ENCODE data around the gene LMNTD2. TPM values are rescaled to one million over a fixed set of nuclear protein-coding genes. Genes with fewer than 3 reads are reported as not detected.

Gene LMNTD2
- total and polyA plus RNA-seq, 2 of the 13 experiments (the other 11 are each of a cell fraction or from before 2014, with no cell fraction given) = 1.1 to 3.1 TPM

GRCh38 chr11:575996-576768 is 15.6 kb upstream of the LMNTD2 start, which contains the start of gene PHRF1:
Gene PHRF1 (plus strand): TSS chr11:576470. CDS start chr11:581513, 5,043 bp downstream.
- peak; percentile 42 for FAIRE-seq
- Histone ChIP-seq H2AFZ (ENCODE audit: low read length) (no peak within 1 kb of the TSS), H3K9me3 (ENCODE audit: low read length) (no peaks in the 10 kb centered on the region)
- TF ChIP-seq ZNF264 (CRISPR knock-in tag; IDR thresholded peaks at IDR 0.05) (0 out of 2 replicates have a peak, but pooled peaks have one; percentile 51), E2F1 (CRISPR knock-in tag; IDR thresholded peaks at IDR 0.05) (peak; percentile 83), JUNB (CRISPR knock-in tag; IDR thresholded peaks at IDR 0.05; ENCODE audit: borderline replicate concordance) (no peak), ZNF160 (CRISPR knock-in tag; IDR thresholded peaks at IDR 0.05) (0 out of 2 replicates have a peak, but pooled peaks have one; percentile 60), ZNF441 (CRISPR knock-in tag; IDR thresholded peaks at IDR 0.05; ENCODE audit: borderline replicate concordance) (peak; percentile 75; the same call in 1 of the 2 replicates), SIN3A (IDR thresholded peaks at IDR 0.05; ENCODE audit: borderline replicate concordance, low read depth, low read length) (peak; percentile 78; the same call in 1 of the 2 replicates), ZNF772 (CRISPR knock-in tag; IDR thresholded peaks at IDR 0.05) (peak; percentile 37; the same call in 1 of the 2 replicates), RBFOX2 (IDR thresholded peaks at IDR 0.05; ENCODE audit: low read depth, low read length) (peak; percentile 94), ZNF224 (CRISPR knock-in tag; IDR thresholded peaks at IDR 0.05) (no peak), IRF2 (CRISPR knock-in tag; IDR thresholded peaks at IDR 0.05) (0 out of 2 replicates have a peak, but pooled peaks have one; percentile 52), SKI (IDR thresholded peaks at IDR 0.05; ENCODE audit: partially characterized antibody) (peak; percentile 68), ZNF205 (CRISPR knock-in tag; IDR thresholded peaks at IDR 0.05) (peak; percentile 70), MYC (CRISPR knock-in tag; IDR thresholded peaks at IDR 0.05; ENCODE audit: borderline replicate concordance) (0 out of 2 replicates have a peak, but pooled peaks have one; percentile 36), NFE2L2 (IDR thresholded peaks at IDR 0.05; ENCODE audit: low read length) (no peak), SP2 (CRISPR knock-in tag; IDR thresholded peaks at IDR 0.05) (peak; percentile 61), KLF15 (CRISPR knock-in tag; IDR thresholded peaks at IDR 0.05; ENCODE audit: borderline replicate concordance) (peak; percentile 84; the same call in 1 of the 2 replicates), SPEN (CRISPR knock-in tag; IDR thresholded peaks at IDR 0.05; ENCODE audit: low read depth) (peak; percentile 53; the same call in 1 of the 2 replicates), MXD4 (CRISPR knock-in tag; IDR thresholded peaks at IDR 0.05) (peak; percentile 45; the same call in 1 of the 2 replicates)
- TF ChIP-seq, protein P1, sequence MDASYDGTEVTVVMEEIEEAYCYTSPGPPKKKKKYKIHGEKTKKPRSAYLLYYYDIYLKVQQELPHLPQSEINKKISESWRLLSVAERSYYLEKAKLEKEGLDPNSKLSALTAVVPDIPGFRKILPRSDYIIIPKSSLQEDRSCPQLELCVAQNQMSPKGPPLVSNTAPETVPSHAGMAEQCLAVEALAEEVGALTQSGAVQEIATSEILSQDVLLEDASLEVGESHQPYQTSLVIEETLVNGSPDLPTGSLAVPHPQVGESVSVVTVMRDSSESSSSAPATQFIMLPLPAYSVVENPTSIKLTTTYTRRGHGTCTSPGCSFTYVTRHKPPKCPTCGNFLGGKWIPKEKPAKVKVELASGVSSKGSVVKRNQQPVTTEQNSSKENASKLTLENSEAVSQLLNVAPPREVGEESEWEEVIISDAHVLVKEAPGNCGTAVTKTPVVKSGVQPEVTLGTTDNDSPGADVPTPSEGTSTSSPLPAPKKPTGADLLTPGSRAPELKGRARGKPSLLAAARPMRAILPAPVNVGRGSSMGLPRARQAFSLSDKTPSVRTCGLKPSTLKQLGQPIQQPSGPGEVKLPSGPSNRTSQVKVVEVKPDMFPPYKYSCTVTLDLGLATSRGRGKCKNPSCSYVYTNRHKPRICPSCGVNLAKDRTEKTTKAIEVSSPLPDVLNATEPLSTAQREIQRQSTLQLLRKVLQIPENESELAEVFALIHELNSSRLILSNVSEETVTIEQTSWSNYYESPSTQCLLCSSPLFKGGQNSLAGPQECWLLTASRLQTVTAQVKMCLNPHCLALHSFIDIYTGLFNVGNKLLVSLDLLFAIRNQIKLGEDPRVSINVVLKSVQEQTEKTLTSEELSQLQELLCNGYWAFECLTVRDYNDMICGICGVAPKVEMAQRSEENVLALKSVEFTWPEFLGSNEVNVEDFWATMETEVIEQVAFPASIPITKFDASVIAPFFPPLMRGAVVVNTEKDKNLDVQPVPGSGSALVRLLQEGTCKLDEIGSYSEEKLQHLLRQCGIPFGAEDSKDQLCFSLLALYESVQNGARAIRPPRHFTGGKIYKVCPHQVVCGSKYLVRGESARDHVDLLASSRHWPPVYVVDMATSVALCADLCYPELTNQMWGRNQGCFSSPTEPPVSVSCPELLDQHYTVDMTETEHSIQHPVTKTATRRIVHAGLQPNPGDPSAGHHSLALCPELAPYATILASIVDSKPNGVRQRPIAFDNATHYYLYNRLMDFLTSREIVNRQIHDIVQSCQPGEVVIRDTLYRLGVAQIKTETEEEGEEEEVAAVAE (CRISPR knock-in tag; IDR thresholded peaks at IDR 0.05; ENCODE audit: borderline replicate concordance) = 0 out of 2 replicates have a peak, but pooled peaks have one; percentile 50

More at GRCh38 chr11:575996-576768, 15.6 kb upstream of the LMNTD2 start, which contains the start of gene PHRF1:
- peak within 1 kb of the TSS; percentile 100 for H3K27ac ChIP-seq (ENCODE audit: extremely low read length, insufficient read depth, low read length)
- intact Hi-C loops (cut with micrococcal nuclease; ENCODE audit: unreplicated experiment) = no loop called here
- peak; percentile 67 for ATAC-seq
- peak; percentile 88 for DNase-seq (ENCODE audit: low spot score)
- CTCF ChIA-PET (ENCODE audit: low intra/inter-chr PET ratio, low total read pairs) = no interaction called here
- peak within 1 kb of the TSS; percentile 78 to 100 (median 92) for H3K4me3 ChIP-seq (replicated peaks in 1 of 3; ENCODE audit: insufficient read depth in 1 of 3, low read depth in 2 of 3, low read length in 3 of 3)
- peaks cover 44% of the 10 kb centered on the region for H3K79me2 ChIP-seq (ENCODE audit: insufficient read depth, low read length)
- POLR2A ChIA-PET = interaction anchor here (0.7 to 2.5 kb wide), 18 partner anchors 9 to 243 kb away, joined by 3 to 33 read pairs (median 6); partner anchors contain the start of genes HRAS, LMNTD2 and PNPLA2
- peaks cover 2 to 5% of the 10 kb centered on the region in 2 experiments; a peak in 4 of 5 replicates for H3K36me3 ChIP-seq (replicated peaks in 1 of 2; ENCODE audit: control insufficient read depth in 1 of 2, insufficient read depth in 2 of 2, low read length in 2 of 2)
- H3K4me2 ChIP-seq (ENCODE audit: low read depth, low read length) = peak within 1 kb of the TSS; percentile 99
- H3K4me1 ChIP-seq (ENCODE audit: insufficient read depth, low read length) = peaks cover 65% of the 10 kb centered on the region
- in situ Hi-C loops (cut with HindIII; ENCODE audit: extremely low pct_ligation_motif_present, low pct_unique_long_range_greater_than_20kb) = no loop called here
- peaks cover 40% of the 10 kb centered on the region for H4K20me1 ChIP-seq (ENCODE audit: insufficient read depth, low read length)
- no CpG with 5 or more reads among the region's 99 CpGs for WGBS (ENCODE audit: low lambda C conversion rate)
- H3K27me3 ChIP-seq (ENCODE audit: control insufficient read depth in 1 of 2, insufficient read depth in 2 of 2, low read length in 2 of 2) = no peaks in the 10 kb centered on the region; a peak in 2 of 5 replicates
- BruUV-seq (replicated peaks) = no TSS peak
- H3K9ac ChIP-seq (ENCODE audit: insufficient read depth, low read depth, low read length) = peak within 1 kb of the TSS; percentile 100

All from HepG2 (cell line).